Liver (tissue), 9 donors: ENCODE data around the gene EML5. TPM values are rescaled to one million over a fixed set of nuclear protein-coding genes. Genes with fewer than 3 reads are reported as not detected.

Experiments
- DNase-seq: peaks from one replicate; pipeline ENCODE4 v3.0.0-alpha.2; 2017; ENCODE audit warnings: low spot score
- H3K27ac ChIP-seq, 2 donors: one replicate each; pipeline ENCODE4 v1.7.0; 2013; ENCODE audit warnings: inconsistent platforms in 2 of 2, low read length in 2 of 2, control low read depth in 1 of 2, low read depth in 1 of 2, mild to moderate bottlenecking in 1 of 2
- H3K27me3 ChIP-seq, 4 donors: one replicate each; pipeline versions ENCODE4 v1.6.1 to v1.7.0; 2013; ENCODE audit warnings: low read length in 3 of 4, inconsistent platforms in 1 of 4, mild to moderate bottlenecking in 1 of 4, moderate library complexity in 1 of 4; ENCODE audit not compliant: control insufficient read depth in 4 of 4, insufficient read depth in 4 of 4
- H3K36me3 ChIP-seq, 4 donors: one replicate each; pipeline versions ENCODE4 v1.6.1 to v1.7.0; 2013; ENCODE audit warnings: low read length in 3 of 4, mild to moderate bottlenecking in 3 of 4, low read depth in 1 of 4, moderate library complexity in 1 of 4; ENCODE audit not compliant: control insufficient read depth in 4 of 4, insufficient read depth in 3 of 4
- H3K4me1 ChIP-seq, 4 donors: one replicate each; pipeline versions ENCODE4 v1.6.1 to v1.7.0; 2013; ENCODE audit warnings: low read length in 3 of 4, mild to moderate bottlenecking in 3 of 4, moderate library complexity in 1 of 4; ENCODE audit not compliant: control insufficient read depth in 4 of 4, insufficient read depth in 4 of 4
- H3K4me3 ChIP-seq, 3 donors: one replicate each; pipeline versions ENCODE4 v1.6.1 to v1.7.0; 2013; ENCODE audit warnings: low read length in 3 of 3, control low read depth in 1 of 3, low read depth in 1 of 3, mild to moderate bottlenecking in 1 of 3
- H3K9ac ChIP-seq, 2 donors: one replicate each; pipeline ENCODE4 v1.7.0; 2013; ENCODE audit warnings: low read length in 2 of 2, mild to moderate bottlenecking in 2 of 2, moderate library complexity in 2 of 2, control low read depth in 1 of 2, low read depth in 1 of 2
- H3K9me3 ChIP-seq, 4 donors: one replicate each; pipeline versions ENCODE4 v1.6.1 to v1.7.0; 2013; ENCODE audit warnings: low read length in 3 of 4; ENCODE audit not compliant: control insufficient read depth in 4 of 4
- ATF3 ChIP-seq: IDR thresholded peaks from 2 replicates; pipeline ENCODE4 v1.6.1; 2016; ENCODE audit warnings: antibody characterized with exemption
- CTCF ChIP-seq: fragments of 150-350 bp; IDR thresholded peaks from 2 replicates; pipeline ENCODE4 v1.5.1; 2017; ENCODE audit warnings: improper control_type of control experiment, low read depth, low read length; ENCODE audit not compliant: missing input control
- EGR1 ChIP-seq, 2 donors: IDR thresholded peaks; 2 replicates each; pipeline ENCODE4 v1.6.1; 2016 to 2018; ENCODE audit warnings: antibody characterized with exemption in 2 of 2, low read depth in 2 of 2
- FOXA1 ChIP-seq: IDR thresholded peaks from 2 replicates; pipeline ENCODE4 v1.6.1; 2016; ENCODE audit warnings: antibody characterized with exemption
- FOXA2 ChIP-seq: IDR thresholded peaks from 2 replicates; pipeline ENCODE4 v1.6.1; 2016; ENCODE audit warnings: antibody characterized with exemption
- GABPA ChIP-seq, 2 donors: IDR thresholded peaks in 1 of 2; conservative IDR thresholded peaks in 1 of 2; 2 replicates each; pipeline ENCODE4 v1.6.1; 2016; ENCODE audit warnings: antibody characterized with exemption in 2 of 2, mild to moderate bottlenecking in 1 of 2, moderate library complexity in 1 of 2
- HNF4A ChIP-seq, 2 donors: conservative IDR thresholded peaks; 2 replicates each; pipeline ENCODE4 v1.6.1; 2016; ENCODE audit warnings: antibody characterized with exemption in 2 of 2, mild to moderate bottlenecking in 2 of 2
- HNF4G ChIP-seq: IDR thresholded peaks from 2 replicates; pipeline ENCODE4 v1.6.1; 2016; ENCODE audit warnings: antibody characterized with exemption
- JUND ChIP-seq, 2 donors: IDR thresholded peaks; 2 replicates each; pipeline ENCODE4 v1.6.1; 2016; ENCODE audit warnings: antibody characterized with exemption in 2 of 2
- MAX ChIP-seq: IDR thresholded peaks from 2 replicates; pipeline ENCODE4 v1.6.1; 2016; ENCODE audit warnings: antibody characterized with exemption
- NR2F2 ChIP-seq: IDR thresholded peaks from 2 replicates; pipeline ENCODE4 v1.6.1; 2016; ENCODE audit warnings: antibody characterized with exemption
- RAD21 ChIP-seq, 2 donors: IDR thresholded peaks; 2 replicates each; pipeline ENCODE4 v1.6.1; 2016; ENCODE audit warnings: antibody characterized with exemption in 2 of 2, mild to moderate bottlenecking in 2 of 2
- REST ChIP-seq: IDR thresholded peaks from 2 replicates; pipeline ENCODE4 v1.6.1; 2016; ENCODE audit warnings: antibody characterized with exemption, mild to moderate bottlenecking
- RXRA ChIP-seq, 2 donors: IDR thresholded peaks; 2 replicates each; pipeline ENCODE4 v1.6.1; 2017 to 2018; ENCODE audit warnings: antibody characterized with exemption in 2 of 2, mild to moderate bottlenecking in 1 of 2
- SP1 ChIP-seq: IDR thresholded peaks from 2 replicates; pipeline ENCODE4 v1.6.1; 2018; ENCODE audit warnings: antibody characterized with exemption, mild to moderate bottlenecking
- TAF1 ChIP-seq: conservative IDR thresholded peaks from 2 replicates; pipeline ENCODE4 v1.6.1; 2016; ENCODE audit warnings: antibody characterized with exemption, mild to moderate bottlenecking
- YY1 ChIP-seq: IDR thresholded peaks from 2 replicates; pipeline ENCODE4 v1.6.1; 2016; ENCODE audit warnings: antibody characterized with exemption, mild to moderate bottlenecking
- WGBS: extraction: QIAGEN DNeasy Blood & Tissue Kit; methylation state at CpG from one replicate; pipeline ENCODE4 v1.1.7; 2013; 5-methylcytosine and 5-hydroxymethylcytosine counted together
- polyA plus RNA-seq, 2 donors: library from polyadenylated mRNA; stranded (reverse) in 1 of 2; unstranded in 1 of 2; fragments of 200-250 nt in 1 of 2; fragments of >200 nt in 1 of 2; fragmentation: Nextera tagmentation in 1 of 2; extraction: Ambion mirVana in 1 of 2; gene quantifications; one replicate each; pipeline versions ENCODE4 v1.2.1 to v1.2.3, GENCODE V29; 2013 to 2015
- total RNA-seq, 2 donors: library from RNA; depleted of rRNA; stranded (reverse); fragments of >200 nt; gene quantifications; one replicate each; pipeline ENCODE4 v1.2.3, GENCODE V29; 2014
- TF ChIP-seq, protein P1 (sequence below): IDR thresholded peaks from 2 replicates; pipeline ENCODE4 v1.6.1; 2016; ENCODE audit warnings: antibody characterized with exemption
- donor health status: healthy.
- donor health status: healthy.
- donor health status: healthy.
- donor health status: healthy.
- donor health status: healthy.

Gene EML5
- total and polyA plus RNA-seq, 4 donors: 0.09 to 3.8 (median 0.55) TPM

GRCh38 chr14:88746052-88746451 lies 46.7 kb downstream of the EML5 start:
- Histone ChIP-seq H3K27ac (no peak overlapping the region), H3K4me3 (no peak overlapping the region), H3K36me3 (no peaks in the 10 kb centered on the region), H3K9me3 (no peaks in the 10 kb centered on the region), H3K9ac (no peak overlapping the region), H3K4me1 (no peaks in the 10 kb centered on the region), H3K27me3 (no peaks in the 10 kb centered on the region)
- 80% methylated on average over 1 of the region's 1 CpG for WGBS
- no peak for TF ChIP-seq JUND (IDR thresholded peaks at IDR 0.05)
- TF ChIP-seq MAX: no peak
- no peak for TF ChIP-seq ATF3
- TF ChIP-seq, protein P1, sequence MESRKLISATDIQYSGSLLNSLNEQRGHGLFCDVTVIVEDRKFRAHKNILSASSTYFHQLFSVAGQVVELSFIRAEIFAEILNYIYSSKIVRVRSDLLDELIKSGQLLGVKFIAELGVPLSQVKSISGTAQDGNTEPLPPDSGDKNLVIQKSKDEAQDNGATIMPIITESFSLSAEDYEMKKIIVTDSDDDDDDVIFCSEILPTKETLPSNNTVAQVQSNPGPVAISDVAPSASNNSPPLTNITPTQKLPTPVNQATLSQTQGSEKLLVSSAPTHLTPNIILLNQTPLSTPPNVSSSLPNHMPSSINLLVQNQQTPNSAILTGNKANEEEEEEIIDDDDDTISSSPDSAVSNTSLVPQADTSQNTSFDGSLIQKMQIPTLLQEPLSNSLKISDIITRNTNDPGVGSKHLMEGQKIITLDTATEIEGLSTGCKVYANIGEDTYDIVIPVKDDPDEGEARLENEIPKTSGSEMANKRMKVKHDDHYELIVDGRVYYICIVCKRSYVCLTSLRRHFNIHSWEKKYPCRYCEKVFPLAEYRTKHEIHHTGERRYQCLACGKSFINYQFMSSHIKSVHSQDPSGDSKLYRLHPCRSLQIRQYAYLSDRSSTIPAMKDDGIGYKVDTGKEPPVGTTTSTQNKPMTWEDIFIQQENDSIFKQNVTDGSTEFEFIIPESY: no peak
- TF ChIP-seq EGR1 (IDR thresholded peaks at IDR 0.05; ENCODE audit: low read depth in 2 of 2): no peak
- TF ChIP-seq TAF1: no peak
- TF ChIP-seq YY1: no peak
- no peak for TF ChIP-seq REST
- TF ChIP-seq FOXA1: no peak
- no peak for TF ChIP-seq RAD21 (IDR thresholded peaks at IDR 0.05)
- TF ChIP-seq HNF4G: no peak
- no peak for TF ChIP-seq SP1
- TF ChIP-seq GABPA (IDR thresholded peaks at IDR 0.05 in 1 of 2, conservative IDR thresholded peaks at IDR 0.05 in 1 of 2): no peak
- no peak for TF ChIP-seq NR2F2
- no peak for TF ChIP-seq CTCF
- TF ChIP-seq FOXA2: no peak
- TF ChIP-seq HNF4A (conservative IDR thresholded peaks at IDR 0.05): no peak
- no peak for TF ChIP-seq RXRA (IDR thresholded peaks at IDR 0.05)
- no peak for DNase-seq
